ENCODE data around the gene FLT3. TPM values are rescaled to one million over a fixed set of nuclear protein-coding genes. Genes with fewer than 3 reads are reported as not detected.
A peak's percentile ranks its signal among the peaks of the same experiment; 100 is the strongest.

Gene FLT3
- polyA plus RNA-seq, 3 donors = 2.1 to 5.3 (median 3.7) TPM

- Mint-ChIP-seq H3K4me1 (peaks cover 29% of the 10 kb centered on the region), H3K27ac (no peak overlapping the region), H3K9me3 (peaks cover 0 to 20% (median 2%) of the 10 kb centered on the region in 7 donors), H3K27me3 (ENCODE audit: low read depth in 3 of 3) (peaks cover 87 to 98% (median 93%) of the 10 kb centered on the region in 3 donors), H3K4me3 (peak overlapping the region in 1 of 2 donors; percentile 81), H3K36me3 (no peaks in the 10 kb centered on the region)
- no peaks in the 10 kb centered on the region for H4K20me1 ChIP-seq (ENCODE audit: insufficient read depth, low read length)
- no peak overlapping the region for H3K27ac ChIP-seq (ENCODE audit: low read depth in 1 of 2, low read length in 2 of 2)
- peaks cover 78 to 91% of the 10 kb centered on the region in 2 donors for H3K27me3 ChIP-seq (ENCODE audit: control insufficient read depth in 2 of 2, insufficient read depth in 2 of 2, low read length in 2 of 2)
- no peak for DNase-seq
- no peaks in the 10 kb centered on the region for H3K79me2 ChIP-seq (ENCODE audit: insufficient read depth, low read length)
- intact Hi-C loops (cut with micrococcal nuclease) = no loop called here
- H3K4me3 ChIP-seq (replicated peaks in 1 of 3; ENCODE audit: low read depth in 2 of 3, low read length in 3 of 3) = no peak overlapping the region
- H3K9me3 ChIP-seq (replicated peaks in 1 of 2; ENCODE audit: control insufficient read depth in 1 of 2, insufficient read depth in 1 of 2, low read length in 2 of 2) = peaks cover 0 to 37% of the 10 kb centered on the region in 2 donors
- H3K4me1 ChIP-seq (ENCODE audit: control insufficient read depth in 1 of 2, insufficient read depth in 2 of 2, low read length in 2 of 2) = peaks cover 8 to 12% of the 10 kb centered on the region in 2 donors
- whole genome bisulfite sequencing (ENCODE audit: insufficient coverage) = 14% methylated on average over 8 of the region's 15 CpGs
- H3K36me3 ChIP-seq (replicated peaks in 1 of 2; ENCODE audit: control insufficient read depth in 1 of 2, insufficient read depth in 2 of 2, low read length in 2 of 2) = no peaks in the 10 kb centered on the region
- no peak overlapping the region for H3K4me2 ChIP-seq (replicated peaks; ENCODE audit: extremely low read depth, low read length, poor library complexity, severe bottlenecking)
- no peak for TF ChIP-seq CTCF (IDR thresholded peaks at IDR 0.05)
- no peak overlapping the region for H3K9ac ChIP-seq (ENCODE audit: insufficient read depth, low read length, poor library complexity, severe bottlenecking)
- H2AFZ ChIP-seq (ENCODE audit: insufficient read depth, low read depth, low read length, poor library complexity, severe bottlenecking) = no peak overlapping the region
Observed at GRCh38 chr13:27979001-27979643, 121.3 kb downstream of the FLT3 start.

GRCh38 chr13:27978301-27978968, 121.9 kb downstream of the FLT3 start:
- H3K4me1 Mint-ChIP-seq = peaks cover 29% of the 10 kb centered on the region
- peak overlapping the region in 1 of 2 donors; percentile 81 for H3K4me3 Mint-ChIP-seq

More at GRCh38 chr13:27978301-27978968, 121.9 kb downstream of the FLT3 start:
- Mint-ChIP-seq H3K9me3 (peaks cover 0 to 20% (median 4%) of the 10 kb centered on the region in 7 donors), H3K27ac (peak overlapping the region in 1 of 7 donors; percentile 61), H3K36me3 (no peaks in the 10 kb centered on the region), H3K27me3 (ENCODE audit: low read depth in 3 of 3) (peaks cover 90 to 100% (median 96%) of the 10 kb centered on the region in 3 donors)
- Histone ChIP-seq H3K9ac (ENCODE audit: insufficient read depth, low read length, poor library complexity, severe bottlenecking) (no peak overlapping the region), H3K36me3 (replicated peaks in 1 of 2; ENCODE audit: control insufficient read depth in 1 of 2, insufficient read depth in 2 of 2, low read length in 2 of 2) (no peaks in the 10 kb centered on the region), H3K9me3 (replicated peaks in 1 of 2; ENCODE audit: control insufficient read depth in 1 of 2, insufficient read depth in 1 of 2, low read length in 2 of 2) (peaks cover 0 to 37% of the 10 kb centered on the region in 2 donors), H3K79me2 (ENCODE audit: insufficient read depth, low read length) (no peaks in the 10 kb centered on the region), H3K27ac (ENCODE audit: low read depth in 1 of 2, low read length in 2 of 2) (no peak overlapping the region), H3K4me1 (ENCODE audit: control insufficient read depth in 1 of 2, insufficient read depth in 2 of 2, low read length in 2 of 2) (peaks cover 8 to 12% of the 10 kb centered on the region in 2 donors), H3K4me3 (replicated peaks in 1 of 3; ENCODE audit: low read depth in 2 of 3, low read length in 3 of 3) (no peak overlapping the region), H2AFZ (ENCODE audit: insufficient read depth, low read depth, low read length, poor library complexity, severe bottlenecking) (no peak overlapping the region), H3K27me3 (ENCODE audit: control insufficient read depth in 2 of 2, insufficient read depth in 2 of 2, low read length in 2 of 2) (peaks cover 85 to 95% of the 10 kb centered on the region in 2 donors), H4K20me1 (ENCODE audit: insufficient read depth, low read length) (no peaks in the 10 kb centered on the region), H3K4me2 (replicated peaks; ENCODE audit: extremely low read depth, low read length, poor library complexity, severe bottlenecking) (no peak overlapping the region)
- intact Hi-C loops (cut with micrococcal nuclease) = no loop called here
- no peak for DNase-seq
- 4% methylated on average over 65 of the region's 65 CpGs for WGBS (ENCODE audit: insufficient coverage)
- no peak for TF ChIP-seq CTCF (IDR thresholded peaks at IDR 0.05)
